HG03025 (cell line): Measurements from ENCODE around the gene LIPA.
"Not testable (repeated sequence)": the region's sequence is repeated elsewhere in the genome, so short reads cannot be mapped to it uniquely, and the experiment has no call there.

Source experiments
- ATAC-seq: cut with Tn5 transposase; IDR thresholded peaks from one replicate; pipeline ENCODE4 v1.9.1; 2021; ENCODE audit warnings: mild to moderate bottlenecking, moderate library complexity; ENCODE audit not compliant: unreplicated experiment, low FRiP score

LIPA gene

DNA sequence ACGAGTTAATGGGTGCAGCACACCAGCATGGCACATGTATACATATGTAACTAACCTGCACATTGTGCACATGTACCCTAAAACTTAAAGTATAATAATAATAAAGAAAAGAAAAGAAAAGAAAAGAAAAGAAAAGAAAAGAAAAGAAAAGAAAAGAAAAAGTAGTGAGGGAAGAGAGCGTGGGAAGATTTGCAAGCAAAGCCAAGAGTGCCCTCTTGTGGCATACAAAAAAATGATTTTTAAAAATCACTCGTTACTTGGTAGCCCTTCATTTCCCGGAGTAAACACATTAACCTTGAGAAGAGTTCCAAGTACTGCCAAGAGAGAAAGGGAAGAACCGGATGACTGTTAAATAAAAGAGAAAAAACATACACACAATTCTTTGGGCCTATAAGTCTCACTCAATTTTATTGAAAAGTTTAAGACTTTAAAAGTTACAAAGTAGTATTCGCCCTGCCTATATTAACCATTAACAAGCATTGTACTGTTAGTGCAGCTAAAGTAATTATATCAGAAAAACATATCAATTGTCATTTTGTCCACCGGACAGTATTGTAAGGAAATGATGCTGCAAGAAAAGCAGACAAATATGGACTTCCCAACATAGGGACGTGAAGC lies 38.3 kb downstream of the LIPA start:
- no peak for ATAC-seq

- no peak for ATAC-seq
These were observed 40.7 kb downstream of the LIPA start for GRCh38 chr10:89210794-89211425.

GRCh38 chr10:89209718-89210117 lies 41.9 kb downstream of the LIPA start:
- ATAC-seq, result no peak

DNA sequence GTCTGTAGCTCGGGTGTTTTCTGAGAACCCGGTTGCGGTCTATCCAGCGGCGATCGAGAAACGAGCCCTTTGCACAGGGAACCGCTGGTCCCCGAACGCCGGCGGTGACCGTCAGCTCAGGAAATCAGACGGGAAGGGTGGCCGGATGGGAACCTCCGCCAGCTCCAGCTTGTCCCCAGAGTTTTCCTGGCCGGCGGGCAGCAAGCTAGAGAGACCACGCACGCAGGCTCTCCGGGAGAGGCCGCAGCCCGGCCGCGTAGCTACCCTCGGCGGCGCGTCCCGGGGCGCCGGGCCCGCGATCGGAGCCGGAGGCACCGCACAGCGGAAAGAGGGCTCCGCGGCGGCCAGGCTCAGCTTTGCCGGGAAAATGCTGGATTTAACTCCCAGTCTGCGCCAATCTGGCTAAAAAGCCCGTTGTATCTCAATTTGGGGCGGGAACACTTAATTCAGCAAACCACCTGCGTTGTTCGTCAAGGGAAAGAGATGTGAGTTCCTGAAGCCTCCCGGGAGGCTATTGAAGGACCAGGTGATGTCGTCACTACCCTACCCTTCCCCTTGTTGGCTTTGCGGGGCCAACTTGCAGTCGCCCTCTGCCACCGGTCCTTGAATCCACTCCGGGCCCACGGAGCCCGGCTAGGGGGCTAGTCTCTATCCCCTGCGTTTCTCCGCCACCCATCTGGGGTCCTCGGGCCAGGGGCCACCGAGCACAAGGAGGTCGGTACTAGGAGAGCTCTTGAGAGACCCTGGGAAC lies 43.6 kb downstream of the LIPA start:
- no peak for ATAC-seq

DNA sequence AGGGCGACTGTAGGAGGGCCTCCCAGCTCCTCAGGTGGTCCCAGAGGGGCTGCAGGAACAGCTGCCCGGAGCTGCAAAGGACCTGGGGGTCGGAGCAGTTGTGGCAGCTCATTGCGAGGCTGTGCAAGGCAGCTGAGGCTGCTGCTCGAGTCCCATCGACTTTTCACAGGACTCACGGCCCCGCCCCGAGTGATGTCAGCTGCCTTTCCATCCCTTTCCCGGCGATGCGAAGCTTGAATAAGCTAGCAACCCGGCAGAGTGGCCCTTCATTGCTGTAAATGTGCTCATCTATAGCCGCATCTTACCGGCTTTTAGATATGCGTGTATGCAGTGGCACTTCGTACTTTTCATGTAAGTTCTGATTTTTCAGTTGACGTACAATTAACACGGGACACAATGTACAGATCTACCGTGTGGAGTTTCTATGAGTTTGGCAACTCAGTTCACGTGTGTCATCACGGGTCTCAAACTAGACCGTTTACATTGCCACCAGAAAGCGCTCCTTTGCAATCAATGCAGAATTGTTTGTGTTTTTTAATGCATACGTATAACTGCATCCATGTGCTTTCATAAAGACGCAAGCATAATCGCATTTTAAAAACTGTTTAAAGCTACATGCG lies 44.3 kb downstream of the LIPA start, which contains the start of gene CH25H:
CH25H (minus strand) TSS at position 137 of the 620 bp plus-strand sequence; CDS start at position 112, 25 bp downstream.
- no peak for ATAC-seq

DNA sequence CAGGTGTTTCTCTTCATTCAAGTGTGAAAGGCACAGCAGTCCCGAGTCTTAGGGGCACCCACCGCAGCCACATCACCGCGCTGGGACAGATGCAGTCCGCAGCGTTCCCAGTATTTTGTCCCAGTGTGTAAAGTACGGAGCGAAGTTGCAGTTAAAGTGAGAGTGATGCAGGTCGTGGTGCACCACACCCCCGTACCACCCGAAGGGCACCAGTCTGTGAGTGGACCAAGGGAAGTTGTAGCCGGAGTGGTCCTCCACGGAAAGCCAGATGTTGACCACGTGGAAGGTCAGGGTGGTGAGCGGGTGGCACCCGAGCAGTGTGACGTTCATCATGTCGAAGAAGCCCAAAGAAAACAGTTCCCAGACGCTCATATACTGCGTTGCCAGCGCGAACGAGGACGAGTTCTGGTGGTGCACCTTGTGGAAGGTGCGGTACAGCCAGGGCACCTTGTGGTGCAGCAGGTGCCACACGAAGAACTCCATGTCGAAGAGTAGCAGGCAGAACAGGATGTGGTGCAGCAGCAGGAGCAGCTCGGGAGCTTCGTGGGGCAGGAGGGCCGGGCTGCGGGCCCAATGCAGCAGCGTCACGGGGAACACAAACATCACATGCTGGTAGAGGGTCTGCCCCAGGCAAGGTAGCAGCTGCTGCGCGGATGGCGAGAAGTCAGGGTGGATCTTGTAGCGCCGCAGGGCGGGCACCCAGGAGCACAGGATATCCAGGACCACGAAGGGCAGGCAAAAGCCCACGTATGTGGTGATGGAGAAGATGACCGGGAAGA lies 45.0 kb downstream of the LIPA start:
- ATAC-seq, result no peak

- no peak for ATAC-seq
These were observed 46.9 kb downstream of the LIPA start for GRCh38 chr10:89204621-89205185.

DNA sequence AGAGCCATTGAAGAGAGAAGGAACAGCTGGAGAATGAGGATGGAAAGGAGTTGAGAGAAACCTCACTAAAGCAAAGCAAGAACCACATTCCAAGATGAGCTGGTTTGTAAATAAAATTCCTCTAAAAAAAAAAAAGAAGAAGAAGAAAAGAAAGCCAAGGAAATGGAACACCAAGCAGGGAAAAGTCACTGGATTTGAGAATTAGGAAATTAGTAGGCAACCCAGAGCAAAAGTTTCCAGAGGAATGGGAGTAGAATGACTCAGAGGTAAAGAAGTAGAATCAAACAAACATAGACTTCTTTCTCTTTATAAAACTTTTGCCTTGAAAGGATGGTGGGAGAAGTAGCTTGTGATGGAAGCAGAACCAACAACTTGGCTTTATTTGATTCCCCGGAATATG lies 48.3 kb downstream of the LIPA start:
- no peak for ATAC-seq

DNA sequence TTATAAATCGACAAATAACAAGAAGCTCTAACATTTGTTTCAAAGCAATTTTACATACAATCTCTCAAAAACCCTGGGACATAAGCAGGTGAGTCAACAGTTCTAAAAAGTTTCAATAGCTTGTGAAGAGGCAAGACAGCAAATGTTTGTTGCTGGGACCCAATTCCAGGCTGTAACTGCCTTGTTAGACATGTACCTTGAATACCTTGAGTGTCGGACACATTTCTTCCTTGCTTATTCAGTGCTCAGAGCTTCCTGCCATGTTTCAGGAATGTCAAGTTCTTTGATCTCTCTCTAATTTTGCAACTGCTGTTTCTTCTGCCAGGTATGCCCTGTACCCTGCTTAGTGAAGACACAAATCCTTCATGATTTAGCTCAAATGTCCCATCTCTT lies 49.5 kb downstream of the LIPA start:
- no peak for ATAC-seq

GRCh38 chr10:89201345-89202032 lies 50.1 kb downstream of the LIPA start:
- no peak for ATAC-seq

- ATAC-seq, result no peak
These were observed 54.1 kb downstream of the LIPA start for GRCh38 chr10:89197473-89197872.

DNA sequence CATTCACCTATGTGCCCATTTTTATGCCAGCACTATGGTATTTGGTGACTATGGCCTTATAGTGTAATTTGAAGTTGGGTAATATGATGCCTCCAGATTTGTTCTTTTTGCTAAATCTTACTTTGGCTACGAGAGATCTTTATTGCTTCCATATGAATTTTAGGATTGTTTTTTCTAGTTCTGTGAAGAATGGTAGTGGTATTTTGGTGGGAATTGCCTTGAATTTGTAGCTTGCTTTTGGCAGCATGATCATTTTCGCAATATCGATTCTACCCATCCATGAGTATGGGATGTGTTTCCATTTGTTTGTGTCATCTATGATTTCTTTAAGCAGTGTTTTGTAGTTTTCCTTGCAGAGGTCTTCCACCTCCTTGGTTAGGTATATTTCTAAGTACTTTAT lies 60.3 kb downstream of the LIPA start:
- ATAC-seq, result not testable (repeated sequence)

GRCh38 chr10:89189211-89189734 lies 62.3 kb downstream of the LIPA start:
- no peak for ATAC-seq

GRCh38 chr10:89185658-89186057 lies 65.9 kb downstream of the LIPA start:
- ATAC-seq, result no peak

DNA sequence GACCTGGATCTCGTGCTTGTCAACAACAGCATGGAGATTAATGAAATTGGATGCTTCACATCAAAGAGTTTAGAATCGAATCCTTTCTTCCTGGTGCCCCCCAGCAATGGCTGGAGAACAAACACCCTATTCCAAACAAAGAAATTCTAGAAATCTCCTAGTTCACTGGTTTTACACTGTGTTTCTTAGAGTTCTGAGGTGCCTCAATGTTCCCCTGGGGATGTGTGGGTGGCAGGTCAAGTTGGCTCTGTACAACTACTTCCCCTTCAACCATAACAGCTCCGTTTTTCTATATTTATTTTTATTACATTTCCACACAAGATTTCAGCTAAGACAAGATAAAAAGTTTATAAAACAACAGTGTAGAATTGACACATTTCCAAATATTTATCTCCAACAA lies 66.9 kb downstream of the LIPA start:
- no peak for ATAC-seq

DNA sequence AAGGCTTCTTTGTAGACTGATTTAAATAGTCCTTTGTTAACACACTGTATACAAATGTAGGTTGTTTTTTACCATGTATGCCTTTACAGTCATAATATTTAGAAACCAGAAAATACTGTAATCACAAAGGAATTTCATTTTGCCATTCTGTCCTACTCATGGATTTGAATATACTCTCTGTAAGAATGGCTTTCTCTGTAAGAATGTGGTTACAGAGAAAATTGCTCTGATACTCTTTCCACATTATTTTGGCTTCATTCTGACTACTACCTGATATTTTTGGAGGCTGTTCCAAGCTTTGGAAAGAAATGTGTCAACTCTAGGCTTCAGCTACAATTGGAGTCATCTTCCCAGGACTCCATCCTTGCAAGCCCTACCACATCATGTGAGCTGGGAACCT lies 68.0 kb downstream of the LIPA start:
- no peak for ATAC-seq

DNA sequence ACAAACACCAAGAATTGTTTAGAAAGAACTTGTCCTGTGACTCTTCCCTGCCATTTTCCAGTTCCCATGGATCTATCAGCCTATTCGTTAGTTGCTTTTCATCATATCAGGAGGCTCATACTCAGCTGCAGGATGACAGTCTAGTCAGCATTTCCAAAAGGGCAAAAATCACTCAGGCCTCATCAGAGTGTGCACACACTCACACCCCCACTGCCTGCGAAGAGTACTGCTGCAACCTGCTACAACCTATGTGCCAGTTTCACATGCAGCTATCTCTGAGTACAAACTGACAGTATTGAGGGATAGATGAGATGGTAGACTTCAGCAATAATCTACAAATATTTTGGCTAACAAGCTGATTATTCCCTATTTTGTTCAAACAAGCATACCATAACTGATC lies 68.7 kb downstream of the LIPA start:
- ATAC-seq, result no peak

GRCh38 chr10:89175816-89176215 lies 75.8 kb downstream of the LIPA start:
- no peak for ATAC-seq

DNA sequence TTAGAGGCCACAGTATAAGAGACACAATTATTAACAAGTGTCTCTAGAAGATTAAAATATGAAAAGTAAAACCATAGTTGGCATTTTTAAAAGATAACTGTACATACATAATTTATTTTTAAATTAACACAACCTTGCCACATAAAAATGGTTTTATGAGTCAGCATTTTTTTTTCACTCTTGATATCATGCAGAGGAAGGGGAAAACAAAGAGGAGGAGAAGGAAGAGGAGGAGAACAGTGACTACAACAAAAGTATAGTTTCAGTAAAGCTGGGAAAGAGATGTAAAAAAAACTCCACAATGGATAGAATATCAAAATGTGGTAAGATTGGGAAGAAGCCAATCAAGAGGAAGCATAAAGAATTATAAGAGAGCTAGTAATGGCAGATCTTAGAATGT lies 78.5 kb downstream of the LIPA start:
- ATAC-seq, result no peak
